GM12891 (cell line): ENCODE measurements around the gene ZBTB9.

ENCODE experiments used
- PAX5 ChIP-seq: IDR thresholded peaks from 2 replicates; pipeline ENCODE4 v1.6.1; 2011; ENCODE audit warnings: low read length, moderate library complexity, mild to moderate bottlenecking; ENCODE audit not compliant: insufficient read depth, severe bottlenecking
- POLR2A ChIP-seq: IDR thresholded peaks from 2 replicates; pipeline ENCODE4 v1.6.1; 2011; ENCODE audit warnings: low read depth, low read length, control low read depth
- POLR2AphosphoS5 ChIP-seq: IDR thresholded peaks from 2 replicates; pipeline ENCODE4 v1.6.1; 2011; ENCODE audit warnings: low read depth, low read length, control low read depth

DNA sequence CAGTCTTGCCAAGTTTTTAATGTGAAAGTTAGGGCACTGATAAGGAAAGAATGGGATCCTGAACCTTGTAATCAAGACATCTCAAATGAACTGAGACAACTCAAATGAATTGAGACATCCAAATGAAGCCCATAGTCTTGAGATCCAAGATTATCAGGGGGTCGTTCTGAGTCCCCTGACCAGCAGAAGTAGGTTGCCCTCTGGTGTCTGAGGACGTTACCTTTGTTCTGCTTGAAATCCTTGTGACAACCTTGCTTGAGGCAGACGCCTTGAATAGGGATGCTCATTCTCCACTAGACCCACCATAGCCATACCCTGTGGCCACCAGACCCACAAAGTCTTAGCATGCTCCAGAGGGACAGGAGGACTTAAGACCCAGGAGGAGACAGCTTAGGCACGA, 37.7 kb downstream of the ZBTB9 start:
- no peak for TF ChIP-seq POLR2A
- TF ChIP-seq PAX5, result no peak
- no peak for TF ChIP-seq POLR2AphosphoS5
